ENCODE results near the gene UBN1. TPM values are rescaled to one million over a fixed set of nuclear protein-coding genes. Genes with fewer than 3 reads are reported as not detected.

Gene UBN1
- total RNA-seq, 1 experiment from 2014 or later = 21.4 TPM

GRCh38 chr16:4890686-4891085 lies 43.4 kb downstream of the UBN1 start:
- CTCF ChIA-PET = no interaction called here
- no peak overlapping the region for H3K4me2 ChIP-seq (ENCODE audit: low read length)
- no peak overlapping the region for H2AFZ ChIP-seq (ENCODE audit: low read length)
- no peaks in the 10 kb centered on the region for H3K4me1 ChIP-seq (ENCODE audit: insufficient read depth, low read length)
- TF ChIP-seq EZH2phosphoT487 (IDR thresholded peaks at IDR 0.05; ENCODE audit: borderline replicate concordance, low read length) (no peak), EZH2 (IDR thresholded peaks at IDR 0.05; ENCODE audit: low read length, unreplicated experiment) (no peak), CTCF (conservative IDR thresholded peaks at IDR 0.05; ENCODE audit: low read depth, low read length) (no peak)
- BruUV-seq (replicated peaks) = no TSS peak
- H3K9me2 ChIP-seq (replicated peaks; ENCODE audit: low read length) = no peaks in the 10 kb centered on the region
- H3K79me2 ChIP-seq (ENCODE audit: low read length) = no peaks in the 10 kb centered on the region
- H3K9me3 ChIP-seq (ENCODE audit: low read length) = no peaks in the 10 kb centered on the region
- H4K20me1 ChIP-seq (ENCODE audit: low read length) = no peaks in the 10 kb centered on the region
- no peak overlapping the region for H3K27ac ChIP-seq (ENCODE audit: low read length)
- H3K27me3 ChIP-seq (ENCODE audit: low read length) = no peaks in the 10 kb centered on the region
- intact Hi-C loops (cut with micrococcal nuclease) = no loop called here
- DNase-seq = no peak
- H3K36me3 ChIP-seq (ENCODE audit: low read depth, low read length) = peaks cover 8% of the 10 kb centered on the region; the same call in 1 of the 2 replicates
- H3K9ac ChIP-seq (ENCODE audit: low read length) = no peak overlapping the region
- POLR2A ChIA-PET (ENCODE audit: unreplicated experiment) = no interaction called here
- ATAC-seq = no peak
- no peak overlapping the region for H3K4me3 ChIP-seq (ENCODE audit: low read length)
- no peaks in the 10 kb centered on the region for H3F3A ChIP-seq (ENCODE audit: low read length, unreplicated experiment)

- Histone ChIP-seq H2AFZ (ENCODE audit: low read length) (no peak overlapping the region), H3K27me3 (ENCODE audit: low read length) (no peaks in the 10 kb centered on the region), H3F3A (ENCODE audit: low read length, unreplicated experiment) (no peaks in the 10 kb centered on the region), H3K9me2 (replicated peaks; ENCODE audit: low read length) (no peaks in the 10 kb centered on the region), H3K4me1 (ENCODE audit: insufficient read depth, low read length) (no peaks in the 10 kb centered on the region), H3K4me3 (ENCODE audit: low read length) (no peak overlapping the region), H3K4me2 (ENCODE audit: low read length) (no peak overlapping the region), H4K20me1 (ENCODE audit: low read length) (no peaks in the 10 kb centered on the region), H3K27ac (ENCODE audit: low read length) (no peak overlapping the region), H3K36me3 (ENCODE audit: low read depth, low read length) (peaks cover 4% of the 10 kb centered on the region; the same call in 1 of the 2 replicates), H3K9me3 (ENCODE audit: low read length) (no peaks in the 10 kb centered on the region), H3K9ac (ENCODE audit: low read length) (no peak overlapping the region), H3K79me2 (ENCODE audit: low read length) (no peaks in the 10 kb centered on the region)
- intact Hi-C loops (cut with micrococcal nuclease) = no loop called here
- BruUV-seq (replicated peaks) = no TSS peak
- DNase-seq = no peak
- CTCF ChIA-PET = no interaction called here
- no peak for ATAC-seq
- POLR2A ChIA-PET (ENCODE audit: unreplicated experiment) = no interaction called here
- TF ChIP-seq EZH2phosphoT487 (IDR thresholded peaks at IDR 0.05; ENCODE audit: borderline replicate concordance, low read length) = no peak
Observed at GRCh38 chr16:4891097-4891885, 44.0 kb downstream of the UBN1 start.

GRCh38 chr16:4891886-4892216 lies 44.6 kb downstream of the UBN1 start:
- BruUV-seq (replicated peaks) = no TSS peak
- CTCF ChIA-PET = no interaction called here
- no peaks in the 10 kb centered on the region for H4K20me1 ChIP-seq (ENCODE audit: low read length)
- H3K4me3 ChIP-seq (ENCODE audit: low read length) = no peak overlapping the region
- H2AFZ ChIP-seq (ENCODE audit: low read length) = no peak overlapping the region
- no peak for TF ChIP-seq EZH2phosphoT487 (IDR thresholded peaks at IDR 0.05; ENCODE audit: borderline replicate concordance, low read length)
- no peak for TF ChIP-seq CTCF (conservative IDR thresholded peaks at IDR 0.05; ENCODE audit: low read depth, low read length)
- TF ChIP-seq EZH2 (IDR thresholded peaks at IDR 0.05; ENCODE audit: low read length, unreplicated experiment) = no peak
- no peaks in the 10 kb centered on the region for H3K27me3 ChIP-seq (ENCODE audit: low read length)
- peaks cover 4% of the 10 kb centered on the region; the same call in 1 of the 2 replicates for H3K36me3 ChIP-seq (ENCODE audit: low read depth, low read length)
- intact Hi-C loops (cut with micrococcal nuclease) = no loop called here
- H3K9me2 ChIP-seq (replicated peaks; ENCODE audit: low read length) = no peaks in the 10 kb centered on the region
- no peaks in the 10 kb centered on the region for H3K79me2 ChIP-seq (ENCODE audit: low read length)
- DNase-seq = no peak
- no peak overlapping the region for H3K27ac ChIP-seq (ENCODE audit: low read length)
- POLR2A ChIA-PET (ENCODE audit: unreplicated experiment) = no interaction called here
- no peaks in the 10 kb centered on the region for H3K4me1 ChIP-seq (ENCODE audit: insufficient read depth, low read length)
- no peak overlapping the region for H3K4me2 ChIP-seq (ENCODE audit: low read length)
- H3K9me3 ChIP-seq (ENCODE audit: low read length) = no peaks in the 10 kb centered on the region
- H3F3A ChIP-seq (ENCODE audit: low read length, unreplicated experiment) = no peaks in the 10 kb centered on the region
- H3K9ac ChIP-seq (ENCODE audit: low read length) = no peak overlapping the region
- no peak for ATAC-seq

Measured in PC-3 (cell line).